ENCODE measurements around the gene LRRC8B. TPM values are rescaled to one million over a fixed set of nuclear protein-coding genes. Genes with fewer than 3 reads are reported as not detected.

The LRRC8B gene
- total and polyA plus RNA-seq, 2 of the 13 experiments (the other 11 are each of a cell fraction or from before 2014, with no cell fraction given), result 4.9 to 7.6 TPM

DNA sequence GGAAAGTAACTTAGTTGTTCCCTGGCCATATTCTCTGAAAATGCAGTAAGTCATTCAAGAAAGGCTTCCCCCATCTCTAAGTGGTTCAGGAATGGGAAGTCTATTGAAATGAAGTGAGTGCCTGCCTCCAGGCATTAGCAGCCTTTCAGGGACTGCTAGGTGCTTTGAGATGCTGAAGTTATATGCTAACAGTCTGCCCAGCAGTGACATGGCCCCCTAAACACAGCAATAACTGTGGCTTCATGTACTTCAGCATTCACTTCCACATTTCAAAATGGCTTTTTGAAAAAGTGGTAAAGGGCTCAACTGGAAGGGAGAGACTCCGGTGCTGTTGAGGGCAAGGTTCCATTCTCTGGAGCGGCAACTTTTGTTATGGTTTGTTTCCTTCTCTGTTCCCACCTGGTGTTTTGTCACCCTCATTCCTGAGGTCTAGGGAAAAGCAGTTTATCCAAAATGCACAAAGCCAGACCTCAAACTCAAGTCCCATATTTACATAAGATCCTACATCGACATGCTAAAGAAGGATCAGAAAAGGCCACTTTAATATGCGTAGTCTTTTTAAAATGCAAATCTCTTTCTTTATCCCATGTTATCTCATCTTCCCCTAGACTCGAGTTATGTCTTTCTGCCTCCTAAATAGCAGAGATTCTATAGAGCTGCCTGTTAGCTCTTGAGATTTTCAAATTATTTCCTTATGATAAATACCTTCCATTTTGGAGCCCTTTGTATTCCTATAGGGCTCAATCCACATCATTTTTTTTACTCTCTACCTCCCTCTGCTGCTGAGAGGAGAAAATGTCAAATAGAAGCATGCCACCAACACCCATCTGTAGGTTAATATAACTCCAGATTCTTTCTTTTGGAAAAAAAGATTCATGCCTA is 74.1 kb downstream of the LRRC8B start (continued):
- TF ChIP-seq HOXA5 (CRISPR knock-in tag; IDR thresholded peaks at IDR 0.05), result no peak
- TF ChIP-seq, protein P1, sequence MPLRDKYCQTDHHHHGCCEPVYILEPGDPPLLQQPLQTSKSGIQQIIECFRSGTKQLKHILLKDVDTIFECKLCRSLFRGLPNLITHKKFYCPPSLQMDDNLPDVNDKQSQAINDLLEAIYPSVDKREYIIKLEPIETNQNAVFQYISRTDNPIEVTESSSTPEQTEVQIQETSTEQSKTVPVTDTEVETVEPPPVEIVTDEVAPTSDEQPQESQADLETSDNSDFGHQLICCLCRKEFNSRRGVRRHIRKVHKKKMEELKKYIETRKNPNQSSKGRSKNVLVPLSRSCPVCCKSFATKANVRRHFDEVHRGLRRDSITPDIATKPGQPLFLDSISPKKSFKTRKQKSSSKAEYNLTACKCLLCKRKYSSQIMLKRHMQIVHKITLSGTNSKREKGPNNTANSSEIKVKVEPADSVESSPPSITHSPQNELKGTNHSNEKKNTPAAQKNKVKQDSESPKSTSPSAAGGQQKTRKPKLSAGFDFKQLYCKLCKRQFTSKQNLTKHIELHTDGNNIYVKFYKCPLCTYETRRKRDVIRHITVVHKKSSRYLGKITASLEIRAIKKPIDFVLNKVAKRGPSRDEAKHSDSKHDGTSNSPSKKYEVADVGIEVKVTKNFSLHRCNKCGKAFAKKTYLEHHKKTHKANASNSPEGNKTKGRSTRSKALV (CRISPR knock-in tag; IDR thresholded peaks at IDR 0.05), result peak; percentile 36; the same call in 1 of the 2 replicates
- TF ChIP-seq, protein P2, sequence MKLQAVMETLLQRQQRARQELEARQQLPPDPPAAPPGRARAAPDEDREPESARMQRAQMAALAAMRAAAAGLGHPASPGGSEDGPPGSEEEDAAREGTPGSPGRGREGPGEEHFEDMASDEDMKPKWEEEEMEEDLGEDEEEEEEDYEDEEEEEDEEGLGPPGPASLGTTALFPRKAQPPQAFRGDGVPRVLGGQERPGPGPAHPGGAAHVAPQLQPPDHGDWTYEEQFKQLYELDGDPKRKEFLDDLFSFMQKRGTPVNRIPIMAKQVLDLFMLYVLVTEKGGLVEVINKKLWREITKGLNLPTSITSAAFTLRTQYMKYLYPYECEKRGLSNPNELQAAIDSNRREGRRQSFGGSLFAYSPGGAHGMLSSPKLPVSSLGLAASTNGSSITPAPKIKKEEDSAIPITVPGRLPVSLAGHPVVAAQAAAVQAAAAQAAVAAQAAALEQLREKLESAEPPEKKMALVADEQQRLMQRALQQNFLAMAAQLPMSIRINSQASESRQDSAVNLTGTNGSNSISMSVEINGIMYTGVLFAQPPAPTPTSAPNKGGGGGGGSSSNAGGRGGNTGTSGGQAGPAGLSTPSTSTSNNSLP (IDR thresholded peaks at IDR 0.05; ENCODE audit: low read depth, low read length), result no peak
- TF ChIP-seq HOXA3 (CRISPR knock-in tag; IDR thresholded peaks at IDR 0.05), result no peak
- no peak for TF ChIP-seq ZNF180 (CRISPR knock-in tag; IDR thresholded peaks at IDR 0.05; ENCODE audit: borderline replicate concordance, low read depth)
- no peak for TF ChIP-seq GATAD2A (CRISPR knock-in tag; IDR thresholded peaks at IDR 0.05)
- TF ChIP-seq NKX3-1 (CRISPR knock-in tag; IDR thresholded peaks at IDR 0.05), result no peak
- TF ChIP-seq MYNN (CRISPR knock-in tag; IDR thresholded peaks at IDR 0.05; ENCODE audit: low read depth), result no peak
- TF ChIP-seq, protein P3, sequence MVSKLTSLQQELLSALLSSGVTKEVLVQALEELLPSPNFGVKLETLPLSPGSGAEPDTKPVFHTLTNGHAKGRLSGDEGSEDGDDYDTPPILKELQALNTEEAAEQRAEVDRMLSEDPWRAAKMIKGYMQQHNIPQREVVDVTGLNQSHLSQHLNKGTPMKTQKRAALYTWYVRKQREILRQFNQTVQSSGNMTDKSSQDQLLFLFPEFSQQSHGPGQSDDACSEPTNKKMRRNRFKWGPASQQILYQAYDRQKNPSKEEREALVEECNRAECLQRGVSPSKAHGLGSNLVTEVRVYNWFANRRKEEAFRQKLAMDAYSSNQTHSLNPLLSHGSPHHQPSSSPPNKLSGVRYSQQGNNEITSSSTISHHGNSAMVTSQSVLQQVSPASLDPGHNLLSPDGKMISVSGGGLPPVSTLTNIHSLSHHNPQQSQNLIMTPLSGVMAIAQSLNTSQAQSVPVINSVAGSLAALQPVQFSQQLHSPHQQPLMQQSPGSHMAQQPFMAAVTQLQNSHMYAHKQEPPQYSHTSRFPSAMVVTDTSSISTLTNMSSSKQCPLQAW (CRISPR knock-in tag; IDR thresholded peaks at IDR 0.05), result no peak
